GM18507 (cell line): ENCODE measurements around the gene HECTD4.

ENCODE experiments used
- DNase-seq: peaks from one replicate; pipeline ENCODE4 v3.0.0; 2011; ENCODE audit warnings: low read depth; ENCODE audit not compliant: insufficient read length; ENCODE audit errors: extremely low spot score
- FAIRE-seq: peaks from 2 replicates; lab custom pipeline; 2011; peaks lifted over from hg19 to GRCh38; lab: Jason Lieb, UNC

HECTD4 gene

DNA sequence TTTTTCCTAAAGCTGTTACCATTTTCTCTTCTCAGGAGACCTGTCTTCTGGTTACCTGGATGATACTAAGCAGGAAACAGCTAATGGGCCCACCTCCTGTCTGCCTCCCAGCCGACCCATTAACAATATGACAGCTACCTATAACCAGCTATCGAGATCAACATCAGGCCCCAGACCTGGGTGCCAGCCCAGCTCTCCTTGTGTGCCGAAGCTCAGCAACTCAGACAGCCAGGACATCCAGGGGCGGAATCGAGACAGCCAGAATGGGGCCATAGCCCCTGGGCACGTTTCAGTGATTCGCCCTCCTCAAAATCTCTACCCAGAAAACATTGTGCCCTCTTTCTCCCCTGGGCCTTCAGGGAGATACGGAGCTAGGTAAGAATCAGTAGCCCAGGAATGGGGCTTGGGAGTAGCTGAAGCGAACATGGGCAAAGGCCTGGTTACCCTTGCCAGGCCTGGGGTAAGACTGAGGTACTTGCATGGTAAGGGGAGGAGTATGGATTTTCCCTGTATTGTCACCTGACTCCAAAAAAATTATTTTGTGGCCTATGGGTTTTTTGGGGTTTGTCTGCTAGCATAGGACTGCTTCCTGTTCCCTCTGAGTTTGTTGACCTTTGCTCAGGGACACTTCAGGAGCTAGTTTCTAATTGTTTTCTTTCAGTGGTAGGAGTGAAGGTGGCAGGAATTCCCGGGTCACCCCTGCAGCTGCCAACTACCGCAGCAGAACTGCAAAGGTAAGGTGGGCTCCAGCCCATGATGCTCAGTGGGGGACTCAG, 230.3 kb downstream of the HECTD4 start:
- DNase-seq = no peak
- FAIRE-seq = no peak

DNA sequence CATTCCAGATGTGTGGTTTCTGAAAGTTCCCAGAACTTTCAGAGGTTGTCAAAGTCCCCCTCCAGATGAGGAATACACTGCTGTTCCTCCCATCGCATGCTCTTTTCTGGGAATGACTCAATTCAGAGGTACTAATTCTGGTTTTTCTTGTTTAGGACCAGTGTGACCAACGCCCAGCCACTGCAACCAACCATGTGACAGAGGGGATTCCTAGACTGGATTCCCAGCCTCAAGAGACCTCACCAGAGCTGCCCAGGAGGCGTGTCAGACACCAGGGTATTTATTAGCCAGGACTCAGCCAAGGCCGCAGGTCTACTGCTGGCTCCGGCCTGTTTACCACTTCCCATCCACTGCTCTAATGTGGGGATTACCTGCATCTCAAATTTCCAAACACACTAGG, 232.6 kb downstream of the HECTD4 start:
- FAIRE-seq (peak; percentile 5), DNase-seq (no peak)

DNA sequence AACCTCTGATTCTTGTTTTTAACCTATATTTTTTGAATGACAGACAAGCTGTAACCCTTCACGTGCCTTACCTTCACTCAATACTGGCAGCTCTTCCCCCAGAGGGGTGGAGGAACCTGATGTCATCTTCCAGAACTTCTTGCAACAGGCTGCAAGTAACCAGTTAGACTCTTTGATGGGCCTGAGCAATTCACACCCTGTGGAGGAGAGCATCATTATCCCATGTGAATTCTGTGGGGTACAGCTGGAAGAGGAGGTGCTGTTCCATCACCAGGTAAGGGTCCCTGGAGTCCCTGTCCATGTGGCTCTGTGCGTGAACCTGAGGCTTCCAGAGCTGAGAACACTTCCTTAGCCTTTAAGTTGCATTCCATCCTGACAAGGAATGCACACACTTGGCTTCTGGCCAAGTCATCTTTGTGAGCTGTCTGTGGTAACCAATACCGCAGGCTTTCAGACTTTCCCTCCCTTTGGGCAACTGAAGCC, 234.2 kb downstream of the HECTD4 start:
- no peak for DNase-seq
- no peak for FAIRE-seq

DNA sequence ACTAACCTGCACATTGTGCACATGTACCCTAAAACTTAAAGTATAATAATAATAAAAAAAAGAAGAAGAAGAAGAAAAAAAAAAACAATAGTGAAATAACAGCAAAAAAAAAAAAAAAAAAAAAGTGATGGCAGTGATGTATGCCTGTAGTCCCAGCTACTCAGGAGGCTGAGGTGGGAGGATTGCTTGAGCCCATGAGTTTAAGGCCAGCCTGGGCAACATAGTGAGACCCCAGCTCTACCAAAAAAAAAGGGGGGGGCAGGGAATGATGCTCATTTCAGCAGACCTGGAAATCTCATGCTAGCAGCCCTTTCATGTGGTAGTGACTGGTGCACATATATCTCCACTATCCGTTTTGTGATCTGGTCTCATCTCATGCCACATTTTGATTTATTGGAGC, 236.1 kb downstream of the HECTD4 start:
- DNase-seq = no peak
- FAIRE-seq = no peak

DNA sequence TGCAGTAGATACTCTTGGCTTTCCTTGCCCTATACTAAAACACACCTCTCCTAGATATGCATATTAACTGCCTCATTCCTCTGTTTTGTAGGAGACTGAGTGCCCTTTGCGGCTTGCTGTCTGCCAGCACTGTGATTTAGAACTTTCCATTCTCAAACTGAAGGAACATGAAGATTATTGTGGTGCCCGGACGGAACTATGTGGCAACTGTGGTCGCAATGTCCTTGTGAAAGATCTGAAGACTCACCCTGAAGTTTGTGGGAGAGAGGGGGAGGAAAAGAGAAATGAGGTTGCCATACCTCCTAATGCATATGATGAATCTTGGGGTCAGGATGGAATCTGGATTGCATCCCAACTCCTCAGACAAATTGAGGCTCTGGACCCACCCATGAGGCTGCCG, 241.5 kb downstream of the HECTD4 start:
- FAIRE-seq (no peak), DNase-seq (no peak)

DNA sequence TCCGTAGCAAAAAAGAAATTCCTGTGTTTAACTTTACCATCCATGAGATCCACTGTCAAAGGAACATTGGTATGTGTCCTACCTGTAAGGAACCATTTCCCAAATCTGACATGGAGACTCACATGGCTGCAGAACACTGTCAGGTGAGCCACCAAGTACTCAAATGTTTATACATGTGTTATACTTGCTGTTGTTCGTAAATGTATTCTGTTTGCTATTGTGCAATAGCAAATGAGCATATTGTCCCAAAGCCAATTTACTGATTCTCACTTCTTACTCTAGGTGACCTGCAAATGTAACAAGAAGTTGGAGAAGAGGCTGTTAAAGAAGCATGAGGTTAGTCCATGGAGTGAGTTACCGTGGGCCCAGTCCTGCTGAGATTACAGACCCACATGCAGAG, 247.5 kb downstream of the HECTD4 start:
- DNase-seq (no peak), FAIRE-seq (no peak)

DNA sequence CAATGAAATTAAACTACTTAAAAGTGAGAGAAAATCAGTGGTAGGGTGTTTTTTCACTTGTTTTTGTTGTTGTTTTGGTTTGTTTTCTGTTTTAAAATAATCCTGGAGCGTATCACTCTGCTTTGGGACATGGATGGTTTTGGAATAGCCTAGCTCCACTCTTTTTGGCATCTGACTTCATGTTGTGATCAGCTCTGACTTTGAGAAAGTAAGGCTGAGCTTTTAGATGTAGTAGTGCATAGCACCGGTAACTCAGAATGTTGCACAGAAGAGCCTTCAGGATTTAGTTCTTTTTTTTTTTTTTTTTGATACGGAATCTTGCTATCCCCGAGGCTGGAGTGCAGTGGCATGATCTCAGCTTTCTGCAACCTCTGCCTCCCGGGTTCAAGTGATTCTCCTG, 248.8 kb downstream of the HECTD4 start:
- DNase-seq (no peak), FAIRE-seq (no peak)

DNA sequence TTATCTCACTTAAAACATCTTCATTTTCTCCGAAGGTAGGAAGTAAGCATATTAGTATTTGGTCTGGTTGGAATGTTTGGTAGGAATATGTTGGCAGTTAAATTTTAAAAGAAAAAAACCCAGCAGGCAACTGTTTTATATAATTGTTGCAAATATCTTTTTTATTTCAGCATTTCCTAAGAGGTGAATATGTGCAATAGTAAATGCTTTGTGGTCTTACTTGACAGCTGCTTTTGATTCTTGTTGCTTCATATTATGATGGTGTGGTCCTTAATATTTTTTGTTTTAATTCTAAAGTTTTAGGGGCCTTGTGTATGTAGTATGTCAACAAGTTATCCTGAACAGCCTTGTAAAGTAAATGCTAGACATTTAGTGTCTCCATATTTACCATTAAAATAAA, 250.5 kb downstream of the HECTD4 start:
- DNase-seq = no peak
- FAIRE-seq = no peak

DNA sequence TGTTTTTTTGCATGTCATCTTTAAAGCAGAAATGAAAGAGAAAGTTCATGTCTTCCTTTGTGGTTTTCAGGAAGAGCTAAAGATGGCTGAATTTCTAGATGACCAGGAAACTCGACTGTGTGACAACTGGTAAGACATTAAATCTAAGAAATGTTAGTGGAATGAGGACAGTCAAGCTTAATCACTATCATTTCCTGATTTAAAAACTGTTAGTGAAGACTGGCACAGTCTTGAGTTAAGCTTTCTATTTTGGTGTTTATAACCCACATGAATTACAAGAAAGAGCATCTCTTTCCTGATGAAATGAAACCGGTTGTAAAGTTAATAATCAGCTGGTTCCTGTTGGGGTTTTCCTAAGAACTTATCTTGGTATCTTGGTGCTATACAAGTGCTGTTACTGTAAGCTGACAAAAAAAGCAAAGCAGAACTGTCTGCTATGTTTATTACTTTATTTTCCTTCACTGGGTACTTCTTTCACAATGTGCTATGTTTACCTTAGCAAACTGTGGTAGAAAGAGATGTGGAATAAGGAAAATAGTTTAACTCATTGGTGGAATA, 251.7 kb downstream of the HECTD4 start:
- FAIRE-seq (peak; percentile 86), DNase-seq (no peak)

DNA sequence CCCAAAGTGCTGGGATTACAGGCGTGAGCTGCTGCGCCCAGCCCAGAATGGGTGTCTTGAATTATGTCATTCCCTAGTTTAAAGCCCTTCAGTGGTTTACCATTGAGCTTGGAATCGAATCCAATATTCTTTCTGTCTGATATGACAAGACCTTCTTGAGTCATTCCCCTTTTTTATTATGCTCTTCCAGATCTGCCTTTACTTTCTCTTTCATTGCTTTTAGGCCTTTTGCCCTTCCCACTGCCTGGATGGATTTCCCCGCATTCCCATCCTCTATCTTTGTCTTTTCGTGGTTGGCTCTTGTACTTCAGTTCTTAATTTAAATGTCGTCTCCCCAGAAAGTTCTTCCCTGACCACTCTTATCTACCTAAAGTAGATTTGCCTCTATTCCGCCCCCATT, 255.3 kb downstream of the HECTD4 start:
- FAIRE-seq (no peak), DNase-seq (no peak)

DNA sequence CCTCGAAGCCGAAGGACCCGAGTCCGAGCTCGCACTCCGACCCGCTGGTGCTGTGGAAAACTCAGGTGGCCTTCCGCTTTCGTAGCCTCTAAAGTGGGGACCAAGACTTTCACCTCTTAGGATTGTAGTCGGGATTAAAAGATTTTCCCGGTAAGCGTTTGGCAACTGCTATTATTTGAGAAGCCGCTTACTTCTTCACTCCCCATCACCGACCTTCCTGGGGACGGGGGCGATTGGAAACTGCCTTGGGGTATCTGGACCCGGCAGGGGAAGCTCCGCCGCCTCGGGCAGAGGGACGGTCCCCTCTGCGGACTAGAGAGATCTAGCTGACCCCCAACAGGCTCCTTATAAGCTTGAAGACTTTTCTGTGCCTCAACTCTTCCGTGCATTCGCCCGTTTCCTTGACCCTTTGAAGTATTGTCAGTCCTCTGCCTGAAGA, 256.2 kb downstream of the HECTD4 start:
- DNase-seq = no peak
- no peak for FAIRE-seq

DNA sequence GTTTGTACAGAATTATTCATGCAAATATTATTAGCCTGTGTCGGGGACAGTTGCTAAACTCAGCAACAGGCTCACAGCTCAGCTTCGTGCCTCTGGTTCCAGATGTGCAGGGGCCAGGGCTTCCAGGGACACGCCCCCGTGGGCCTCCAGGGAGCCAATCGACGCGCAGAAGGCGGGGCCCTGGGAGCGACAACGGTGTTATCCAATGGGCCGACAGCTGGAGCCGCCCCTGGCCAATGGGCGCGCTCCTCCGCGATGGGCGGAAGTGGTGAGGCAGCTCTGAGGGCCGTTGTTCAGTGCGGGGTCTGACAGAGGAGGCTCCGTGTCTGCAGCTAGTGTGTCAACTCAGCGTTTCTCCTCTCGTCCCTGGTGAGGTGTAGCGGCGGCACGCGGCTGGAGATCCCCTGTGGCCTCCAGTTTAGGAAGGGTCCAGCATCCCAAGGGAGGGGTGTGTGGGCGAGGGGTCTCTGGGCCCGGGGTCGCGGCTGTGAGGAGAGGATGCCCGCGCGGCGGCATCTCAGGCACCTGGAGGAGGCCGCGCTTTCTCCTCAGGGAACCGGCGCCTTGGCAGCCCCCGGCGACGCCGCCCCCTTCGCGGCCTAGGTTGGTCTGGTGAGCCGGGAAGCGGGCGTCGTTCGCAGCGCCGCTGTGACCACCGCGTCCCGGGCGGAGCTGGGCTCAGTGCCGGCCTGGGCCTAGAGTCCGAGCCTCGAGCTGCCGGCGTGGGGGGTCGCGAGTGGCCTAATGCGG, 256.8 kb downstream of the HECTD4 start, which contains the start of gene TRAFD1:
Gene TRAFD1, plus strand, starts transcription at position 311 of the 750 bp plus-strand sequence. CDS start 4,963 bp downstream, outside the sequence.
- peak; percentile 98 for FAIRE-seq
- DNase-seq = peak; percentile 98

DNA sequence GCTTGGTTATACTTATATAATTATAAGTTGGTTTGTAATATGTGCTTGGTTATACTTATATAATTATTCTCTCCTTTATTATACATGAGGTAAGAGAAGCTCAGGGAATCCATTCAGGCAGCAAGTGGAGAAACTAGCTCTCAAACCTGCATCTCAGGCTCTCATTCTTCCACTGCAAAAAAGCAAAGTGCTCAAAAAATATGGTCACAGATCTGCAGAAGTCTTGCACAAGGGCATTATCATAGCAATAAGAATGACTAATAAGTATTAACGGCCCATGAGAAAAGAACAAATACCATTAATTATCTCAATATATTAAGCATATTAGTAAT, 257.3 kb downstream of the HECTD4 start:
- no peak for DNase-seq
- no peak for FAIRE-seq

DNA sequence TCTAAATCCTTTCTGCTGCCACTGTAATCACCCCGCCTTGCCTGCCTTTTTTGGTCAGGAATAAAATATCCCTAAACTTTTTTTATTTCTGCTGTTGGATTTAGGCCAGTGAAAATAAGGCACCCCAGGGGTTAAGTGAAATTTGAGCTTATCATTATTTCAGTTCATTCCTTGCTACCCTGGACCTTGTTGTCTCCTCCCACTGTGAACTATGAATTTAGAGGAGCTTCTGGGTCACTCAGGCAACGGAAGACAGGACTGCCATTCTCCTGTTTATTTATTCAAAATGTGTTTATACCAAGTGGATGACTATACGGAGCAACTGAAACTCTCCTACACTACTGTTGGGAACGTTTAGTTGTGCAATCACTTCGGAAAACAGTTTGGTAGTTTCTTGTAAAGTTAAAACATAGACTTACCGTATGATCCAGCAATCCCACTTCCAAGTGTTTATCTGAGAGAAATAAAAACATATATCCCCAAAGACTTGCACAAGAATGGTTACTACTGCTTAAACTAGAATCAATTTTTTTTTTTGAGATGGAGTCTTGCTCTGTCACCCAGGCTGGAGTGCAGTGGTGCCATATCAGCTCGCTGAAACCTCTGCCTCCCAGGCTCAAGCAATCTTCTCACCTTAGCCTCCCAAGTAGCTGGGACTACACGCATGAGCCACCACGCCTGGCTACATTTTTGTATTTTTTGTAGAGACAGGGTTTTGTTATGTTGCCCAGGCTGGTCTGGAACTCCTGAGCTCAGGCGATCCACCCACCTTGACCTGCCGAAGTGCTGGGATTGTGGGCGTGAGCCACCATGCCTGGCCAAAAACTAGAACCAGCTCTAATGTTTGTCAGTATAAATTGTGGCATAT, 259.2 kb downstream of the HECTD4 start:
- DNase-seq (no peak), FAIRE-seq (no peak)

DNA sequence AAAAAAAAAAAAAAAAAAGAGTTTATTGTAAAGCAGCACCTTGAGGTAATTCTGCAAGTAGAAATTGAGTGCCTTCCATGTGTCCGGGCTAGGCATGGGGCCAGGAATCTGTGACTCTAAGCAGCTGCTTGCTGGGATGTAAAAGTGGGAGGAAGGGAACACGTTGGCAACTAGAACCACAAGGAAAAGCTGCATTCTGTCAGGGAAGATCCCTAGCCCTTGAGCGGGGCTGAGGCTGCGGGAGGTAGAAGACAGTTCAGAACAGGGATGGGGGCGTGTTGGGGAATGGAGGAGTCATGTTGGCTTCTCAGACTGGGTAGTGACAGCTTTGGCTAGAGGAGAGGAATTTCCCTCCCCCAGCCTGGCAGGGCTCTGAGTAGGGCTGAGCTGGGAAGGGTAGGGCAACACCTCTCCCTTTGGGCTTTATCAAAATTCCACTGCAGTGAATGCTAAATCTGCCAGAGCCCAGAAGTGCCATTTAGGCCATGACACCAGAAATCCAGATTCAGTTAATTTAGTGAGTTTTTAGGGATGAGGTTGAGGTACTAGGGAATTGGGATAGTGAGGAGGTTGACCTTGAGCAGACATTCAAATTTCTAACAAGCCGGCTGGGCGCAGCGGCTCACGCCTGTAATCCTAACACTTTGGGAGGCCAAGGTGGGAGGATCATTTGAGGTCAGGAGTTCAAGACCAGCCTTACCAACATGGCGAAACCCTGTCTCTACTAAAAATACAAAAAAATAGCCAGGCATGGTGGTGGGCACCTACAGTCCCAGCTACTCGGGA, 260.3 kb downstream of the HECTD4 start:
- no peak for FAIRE-seq

DNA sequence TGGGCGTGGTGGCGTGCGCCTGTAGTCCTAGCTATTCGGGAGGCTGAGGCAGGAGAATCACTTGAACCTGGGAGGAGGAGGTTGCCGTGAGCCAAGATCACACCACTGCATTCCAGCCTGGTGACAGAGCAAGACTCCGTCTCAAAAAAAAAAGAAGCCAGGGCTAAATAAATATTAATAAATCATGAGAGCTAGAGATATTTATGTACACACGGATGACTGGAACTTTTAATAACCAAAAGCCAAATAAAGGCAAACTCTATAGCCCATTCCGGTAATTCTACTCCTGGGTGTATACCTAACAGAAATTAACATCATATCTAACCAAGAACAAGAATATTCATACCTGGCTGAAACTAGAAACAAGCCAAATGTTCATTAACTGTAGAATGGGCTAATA, 264.5 kb downstream of the HECTD4 start:
- FAIRE-seq (no peak), DNase-seq (no peak)

More for the DNA sequence above, 260.3 kb downstream of the HECTD4 start:
- DNase-seq = no peak

DNA sequence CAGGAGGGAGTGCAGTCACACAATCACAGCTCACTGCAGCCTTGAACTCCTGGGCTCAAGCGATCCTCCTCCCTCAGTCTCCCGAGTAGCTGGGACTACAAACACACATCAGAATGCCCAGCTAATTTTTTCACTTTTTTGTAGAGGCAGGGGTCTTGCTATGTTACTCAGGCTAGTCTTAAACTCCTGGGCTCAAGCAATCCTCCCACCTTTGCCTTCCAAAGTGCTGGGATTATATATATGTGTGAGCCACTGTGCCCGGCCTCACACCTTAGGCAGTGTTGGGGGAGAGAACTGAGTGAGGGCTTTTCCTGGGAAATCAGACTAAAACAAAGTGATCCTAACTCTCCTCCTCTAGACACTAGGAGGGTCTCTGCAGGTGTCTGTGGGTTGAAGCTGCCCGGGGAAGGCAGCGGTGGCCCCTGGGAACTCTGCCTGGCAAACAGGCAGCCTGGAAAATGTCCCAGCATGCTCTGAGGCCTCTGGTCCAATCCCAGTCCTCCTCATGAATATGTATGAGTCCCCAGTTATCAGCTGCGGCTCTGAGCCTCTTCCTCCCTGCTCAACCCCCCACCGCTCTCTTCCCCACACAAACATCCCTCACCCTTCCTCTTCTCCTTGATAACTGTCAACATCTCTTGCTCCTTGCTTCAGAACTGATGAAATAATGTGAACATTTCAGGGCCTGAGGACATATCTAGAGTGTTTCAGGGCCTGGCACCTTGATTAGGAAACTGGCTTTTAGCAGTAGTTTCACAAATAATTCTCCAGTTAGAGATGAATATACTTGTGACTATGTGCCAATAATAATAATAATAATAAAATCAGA, 265.8 kb downstream of the HECTD4 start:
- DNase-seq = no peak
- peak; percentile 21 for FAIRE-seq
